HCT116 (cell line): Measurements from ENCODE around the gene PDE6A. TPM values are rescaled to one million over a fixed set of nuclear protein-coding genes. Genes with fewer than 3 reads are reported as not detected.

Experiments
- ATAC-seq: fragments of 200-7000 bp; cut with Tn5 transposase; 2 replicates; pipeline ENCODE4 v1.9.1; 2020; ENCODE audit warnings: mild to moderate bottlenecking, moderate library complexity
- BruUV-seq: library from RNA; stranded (reverse); fragments of 400-500 nt; replicated peaks from 2 replicates; lab custom pipeline; 2021; lab: Mats Ljungman, UMichigan
- CTCF ChIA-PET: fragments of 300-600 bp; sonication (Branson Sonifier 250); formaldehyde crosslinking; loops from one replicate; lab custom pipeline; 2021; ENCODE audit warnings: antibody characterized with exemption; lab: Charles Lee
- POLR2A ChIA-PET: fragments of 300-600, 350-600 bp; sonication (Branson Sonifier 250); formaldehyde crosslinking; loops from one replicate; lab custom pipeline; 2021; ENCODE audit warnings: antibody characterized with exemption; lab: Charles Lee
- RAD21 ChIA-PET, 2 experiments: fragments of 300-600 bp; sonication (Branson Sonifier 250); formaldehyde crosslinking; loops; one replicate each; lab custom pipeline; 2023; ENCODE audit warnings: low total read pairs in 2 of 2; ENCODE audit not compliant: uncharacterized antibody in 2 of 2, unreplicated experiment in 2 of 2, low non-redundant PET in 1 of 2; lab: Charles Lee
- DNase-seq: peaks from one replicate; pipeline ENCODE4 v3.0.0-alpha.2; 2010; ENCODE audit warnings: low read depth, low spot score
- H2AFZ ChIP-seq: fragments of 200-600 bp; shearing (Covaris generic), sonication (generic); 2 replicates; pipeline ENCODE4 v1.6.1; 2017; ENCODE audit warnings: low read depth, mixed run types, mixed read lengths, antibody characterized with exemption, low read length; ENCODE audit not compliant: poor library complexity, severe bottlenecking
- H3K27ac ChIP-seq: 2 replicates; pipeline ENCODE4 v1.5.1; 2012; ENCODE audit warnings: low read depth, low read length
- H3K27me3 ChIP-seq: fragments of 200-600 bp; sonication (generic); 2 replicates; pipeline ENCODE4 v1.6.1; 2016; ENCODE audit warnings: mixed run types, low read length, mixed read lengths; ENCODE audit not compliant: insufficient read depth
- H3K36me3 ChIP-seq, 2 experiments: fragments of 200-500 bp in 1 of 2; fragments of 200-600 bp in 1 of 2; sonication (Bioruptor generic) in 1 of 2; sonication (generic) in 1 of 2; 2 replicates each; pipeline versions ENCODE4 v1.5.1 to v1.6.1; 2014 to 2016; ENCODE audit warnings: low read length in 2 of 2, inconsistent platforms in 1 of 2, mixed read lengths in 1 of 2, mixed run types in 1 of 2; ENCODE audit not compliant: insufficient read depth in 2 of 2, control insufficient read depth in 1 of 2
- H3K4me1 ChIP-seq, 2 experiments: fragments of 200-600 bp in 1 of 2; sonication (generic) in 1 of 2; 2 replicates each; pipeline versions ENCODE4 v1.5.1 to v1.6.1; 2012 to 2017; ENCODE audit warnings: low read length in 2 of 2, inconsistent platforms in 1 of 2, mild to moderate bottlenecking in 1 of 2, mixed read lengths in 1 of 2, mixed run types in 1 of 2, moderate library complexity in 1 of 2; ENCODE audit not compliant: insufficient read depth in 2 of 2, control insufficient read depth in 1 of 2
- H3K4me2 ChIP-seq: fragments of 200-600 bp; sonication (generic); 2 replicates; pipeline ENCODE4 v1.6.1; 2017; ENCODE audit warnings: mixed run types, low read length, mixed read lengths
- H3K4me3 ChIP-seq, 2 experiments: fragments of 200-600 bp in 1 of 2; sonication (generic) in 1 of 2; replicated peaks in 1 of 2; 2 replicates each; pipeline ENCODE4 v1.5.1; 2011 to 2016; ENCODE audit warnings: low read length in 2 of 2, control low read depth in 1 of 2, low read depth in 1 of 2, mild to moderate bottlenecking in 1 of 2, mixed read lengths in 1 of 2, mixed run types in 1 of 2
- H3K79me2 ChIP-seq: fragments of 200-600 bp; sonication (generic); 2 replicates; pipeline ENCODE4 v1.6.1; 2017; ENCODE audit warnings: mild to moderate bottlenecking, mixed run types, low read length, moderate library complexity, mixed read lengths; ENCODE audit not compliant: insufficient read depth
- H3K9ac ChIP-seq: fragments of 200-600 bp; sonication (generic); 2 replicates; pipeline ENCODE4 v1.6.1; 2016; ENCODE audit warnings: low read length, mixed read lengths
- H3K9me2 ChIP-seq: fragments of 200-600 bp; sonication (generic), shearing (Covaris generic); 2 replicates; pipeline ENCODE4 v1.6.1; 2017; ENCODE audit warnings: mixed run types, mild to moderate bottlenecking, moderate library complexity; ENCODE audit not compliant: insufficient read depth
- H3K9me3 ChIP-seq, 2 experiments: fragments of 200-500 bp in 1 of 2; fragments of 200-600 bp in 1 of 2; sonication (Bioruptor generic) in 1 of 2; sonication (generic) in 1 of 2; 2 replicates each; pipeline ENCODE4 v1.6.1; 2014 to 2017; ENCODE audit warnings: low read length in 2 of 2, mixed read lengths in 2 of 2, inconsistent platforms in 1 of 2, low read depth in 1 of 2, mild to moderate bottlenecking in 1 of 2, mixed run types in 1 of 2, moderate library complexity in 1 of 2; ENCODE audit not compliant: control insufficient read depth in 1 of 2, insufficient read depth in 1 of 2
- H4K20me1 ChIP-seq: fragments of 200-600 bp; sonication (generic), shearing (Covaris generic); 2 replicates; pipeline ENCODE4 v1.6.1; 2017; ENCODE audit warnings: mixed run types, mild to moderate bottlenecking, moderate library complexity; ENCODE audit not compliant: insufficient read depth
- CBX3 ChIP-seq: IDR thresholded peaks from 2 replicates; pipeline ENCODE4 v1.6.1; 2012; ENCODE audit warnings: low read depth
- POLR2A ChIP-seq: IDR thresholded peaks from 2 replicates; pipeline ENCODE4 v1.7.0; 2011; ENCODE audit warnings: borderline replicate concordance; ENCODE audit not compliant: insufficient read depth, insufficient read length; ENCODE audit errors: extremely low read depth
- RAD21 ChIP-seq: IDR thresholded peaks from 2 replicates; pipeline ENCODE4 v1.6.1; 2012; ENCODE audit warnings: low read depth, mild to moderate bottlenecking
- SRF ChIP-seq: IDR thresholded peaks from 2 replicates; pipeline ENCODE4 v1.6.1; 2012; ENCODE audit warnings: low read depth
- ZBTB33 ChIP-seq: IDR thresholded peaks from 2 replicates; pipeline ENCODE4 v1.6.1; 2011; ENCODE audit warnings: mild to moderate bottlenecking, low read length, moderate library complexity; ENCODE audit not compliant: insufficient replicate concordance; ENCODE audit errors: extremely low read depth
- ZFX ChIP-seq: fragments of 450-650 bp; IDR thresholded peaks from 2 replicates; pipeline ENCODE4 v1.6.1; 2017
- ZNF274 ChIP-seq: fragments of 200-500 bp; sonication (Bioruptor generic); IDR thresholded peaks from 2 replicates; pipeline ENCODE4 v1.6.1; 2014; ENCODE audit warnings: mild to moderate bottlenecking, low read depth, low read length, inconsistent platforms
- intact Hi-C: fragments of 100-400 bp; cut with micrococcal nuclease; formaldehyde crosslinking; loops from 2 replicates; pipeline ENCODE4 v1.10.0; 2022
- total RNA-seq: library from RNA; stranded (reverse); gene quantifications from one replicate; pipeline ENCODE4 v1.2.1, GENCODE V29; 2021; ENCODE audit not compliant: unreplicated experiment

Gene PDE6A
- total RNA-seq, 1 experiment from 2014 or later: not detected

DNA sequence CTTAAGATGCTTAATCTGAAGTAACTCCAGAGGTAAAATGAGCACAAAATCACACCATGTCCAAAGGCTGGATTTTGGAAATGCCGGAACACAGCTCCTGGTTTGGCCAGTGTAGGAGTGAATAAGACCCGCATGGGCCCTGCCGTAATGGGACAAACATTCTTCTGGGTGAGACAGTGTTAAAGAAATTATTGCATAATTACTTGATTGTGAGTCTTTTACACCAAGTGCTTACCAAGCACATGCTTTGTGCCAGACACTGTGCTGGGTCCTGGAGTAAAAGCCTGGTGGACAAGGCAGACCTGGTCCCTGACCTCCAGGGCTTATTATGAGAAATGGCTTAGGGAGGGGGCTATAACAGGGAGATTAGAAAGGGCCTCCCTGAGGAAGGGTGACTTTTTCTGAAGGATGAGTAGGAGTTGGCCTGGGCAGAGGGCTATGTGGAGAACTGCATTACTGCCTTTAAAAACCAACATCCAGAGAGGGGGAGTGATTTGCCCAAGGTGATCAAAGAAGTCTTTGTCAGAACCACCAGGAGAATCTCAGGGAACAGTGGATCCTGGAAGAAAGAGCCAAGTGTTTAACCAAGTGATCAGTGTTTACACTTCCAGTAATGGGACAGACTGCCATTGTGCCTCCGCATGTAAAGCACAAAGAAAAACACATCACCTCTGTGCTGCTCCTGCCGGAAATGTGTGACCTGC lies 3.5 kb downstream of the PDE6A start:
- H3K36me3 ChIP-seq: no peaks in the 10 kb centered on the region
- ChIA-PET POLR2A (no interaction called here), CTCF (no interaction called here), RAD21 (interaction anchor here in 1 of 2 experiments (0.6 kb wide), 1 partner anchor 39 kb away, joined by 5 read pairs; no protein-coding TSS in a partner anchor)
- TF ChIP-seq ZNF274 (no peak), SRF (no peak), ZBTB33 (no peak), CBX3 (no peak), POLR2A (no peak), ZFX (no peak), RAD21 (no peak)
- no peak overlapping the region for H3K27ac ChIP-seq
- ATAC-seq (no peak), DNase-seq (no peak)
- no peak overlapping the region for H2AFZ ChIP-seq
- no peak overlapping the region for H3K9ac ChIP-seq
- intact Hi-C loops: no loop called here
- H3K4me1 ChIP-seq: peaks cover 0 to 20% of the 10 kb centered on the region in 2 experiments; a peak in 3 of 4 replicates
- no peaks in the 10 kb centered on the region for H3K9me2 ChIP-seq
- no peaks in the 10 kb centered on the region for H3K27me3 ChIP-seq
- H3K79me2 ChIP-seq: no peaks in the 10 kb centered on the region
- no peaks in the 10 kb centered on the region for H4K20me1 ChIP-seq
- no peak overlapping the region for H3K4me3 ChIP-seq
- H3K9me3 ChIP-seq: no peaks in the 10 kb centered on the region
- no TSS peak for BruUV-seq
- no peak overlapping the region for H3K4me2 ChIP-seq
